Aorta (tissue), 5 donors: ENCODE measurements around the gene CUL4B. TPM values are rescaled to one million over a fixed set of nuclear protein-coding genes. Genes with fewer than 3 reads are reported as not detected.
"Not testable (repeated sequence)": the region's sequence is repeated elsewhere in the genome, so short reads cannot be mapped to it uniquely, and the experiment has no call there.

Experiments used
- ATAC-seq: fragments of 200-7000 bp; cut with Tn5 transposase; one replicate; pipeline ENCODE4 v1.9.1; 2022; ENCODE audit warnings: moderate library complexity; ENCODE audit not compliant: low FRiP score
- DNase-seq, 2 donors: peaks; one replicate each; pipeline ENCODE4 v3.0.0-alpha.2; 2020
- H3K27ac ChIP-seq, 2 donors: one replicate each; pipeline ENCODE4 v1.5.1; 2013; ENCODE audit warnings: low read length in 2 of 2, mild to moderate bottlenecking in 2 of 2, moderate library complexity in 2 of 2, control low read depth in 1 of 2, inconsistent platforms in 1 of 2, low read depth in 1 of 2
- H3K27me3 ChIP-seq, 2 donors: one replicate each; pipeline ENCODE4 v1.6.1; 2013; ENCODE audit warnings: control low read depth in 1 of 2, low read length in 1 of 2, mild to moderate bottlenecking in 1 of 2, moderate library complexity in 1 of 2; ENCODE audit not compliant: insufficient read depth in 2 of 2, control insufficient read depth in 1 of 2
- H3K36me3 ChIP-seq, 2 donors: one replicate each; pipeline ENCODE4 v1.6.1; 2013; ENCODE audit warnings: control low read depth in 1 of 2, low read length in 1 of 2, mild to moderate bottlenecking in 1 of 2; ENCODE audit not compliant: insufficient read depth in 2 of 2, control insufficient read depth in 1 of 2
- H3K4me1 ChIP-seq, 2 donors: one replicate each; pipeline ENCODE4 v1.6.1; 2013; ENCODE audit warnings: low read length in 2 of 2, control low read depth in 1 of 2, mild to moderate bottlenecking in 1 of 2, moderate library complexity in 1 of 2; ENCODE audit not compliant: insufficient read depth in 2 of 2, control insufficient read depth in 1 of 2
- H3K4me3 ChIP-seq, 2 donors: one replicate each; pipeline ENCODE4 v1.5.1; 2013; ENCODE audit warnings: low read length in 2 of 2, control low read depth in 1 of 2, mild to moderate bottlenecking in 1 of 2
- H3K9me3 ChIP-seq: one replicate; pipeline ENCODE4 v1.6.1; 2013; ENCODE audit warnings: mild to moderate bottlenecking, low read length; ENCODE audit not compliant: control insufficient read depth
- WGBS, 2 donors: extraction: QIAGEN DNeasy Blood & Tissue Kit; methylation state at CpG; one replicate each; pipeline ENCODE4 v1.1.7; 2013; 5-methylcytosine and 5-hydroxymethylcytosine counted together
- intact Hi-C, 2 donors: fragments of 100-400 bp; cut with DNase I; formaldehyde crosslinking; loops; one replicate each; pipeline versions ENCODE4 v1.14.2 to v1.15.0; 2022
- polyA plus RNA-seq, 2 donors: library from polyadenylated mRNA; stranded (reverse); fragments of 200-250 nt; gene quantifications; one replicate each; pipeline ENCODE4 v1.2.3, GENCODE V29; 2013
- total RNA-seq, 2 donors: library from RNA; stranded (reverse); fragmentation: NEBNext Ultra II Directional; extraction: Animal tissue kit (Norgen Biotek cat#: 25700); gene quantifications; one replicate each; pipeline ENCODE4 v1.2.1, GENCODE V29; 2021
- donor health status: healthy with polysubstance abuse.
- donor health status: Bipolar disorder and iron deficiency.
- donor health status: DM: no; HTN: no; CAD: no.
- donor health status: DM: no; HTN: no; CAD: no.
- donor health status: DM: yes; HTN: yes; CAD: no.

Gene CUL4B
- total and polyA plus RNA-seq, 4 donors, result 22.4 to 53.5 (median 47.8) TPM

GRCh38 chrX:120504569-120504968 lies 56.2 kb downstream of the CUL4B start:
- Histone ChIP-seq H3K4me3 (no peak overlapping the region), H3K4me1 (no peaks in the 10 kb centered on the region), H3K36me3 (no peaks in the 10 kb centered on the region), H3K27ac (no peak overlapping the region), H3K9me3 (no peaks in the 10 kb centered on the region), H3K27me3 (no peaks in the 10 kb centered on the region)
- DNase-seq (no peak), ATAC-seq (no peak)
- intact Hi-C loops, result no loop called here
- WGBS, 2 donors, result 48 to 89% methylated on average over 1 of the region's 1 CpG

GRCh38 chrX:120499301-120500072 lies 61.3 kb downstream of the CUL4B start:
- H3K4me3 ChIP-seq, result no peak overlapping the region
- H3K27ac ChIP-seq, result no peak overlapping the region
- no peaks in the 10 kb centered on the region for H3K4me1 ChIP-seq
- no peak for ATAC-seq
- H3K27me3 ChIP-seq, result no peaks in the 10 kb centered on the region
- 56 to 65% methylated on average over 4 of the region's 4 CpGs for WGBS, 2 donors
- H3K9me3 ChIP-seq, result no peaks in the 10 kb centered on the region
- no peak for DNase-seq
- H3K36me3 ChIP-seq, result no peaks in the 10 kb centered on the region
- intact Hi-C loops, result no loop called here

- 94 to 100% methylated on average over 2 of the region's 2 CpGs for WGBS, 2 donors
- ATAC-seq, H3K4me3 ChIP-seq, intact Hi-C loops, H3K27me3 ChIP-seq, H3K36me3 ChIP-seq, H3K4me1 ChIP-seq, H3K27ac ChIP-seq, DNase-seq, H3K9me3 ChIP-seq: not testable (repeated sequence)
These were observed 70.6 kb downstream of the CUL4B start for GRCh38 chrX:120490119-120490518.

GRCh38 chrX:120486786-120487185 lies 74.0 kb downstream of the CUL4B start:
- Histone ChIP-seq H3K27me3 (no peaks in the 10 kb centered on the region), H3K27ac (no peak overlapping the region), H3K4me3 (no peak overlapping the region), H3K4me1 (no peaks in the 10 kb centered on the region), H3K9me3 (no peaks in the 10 kb centered on the region), H3K36me3 (no peaks in the 10 kb centered on the region)
- intact Hi-C loops, result no loop called here
- DNase-seq (no peak), ATAC-seq (no peak)
- WGBS, 2 donors, result 64 to 73% methylated on average over 9 of the region's 9 CpGs

GRCh38 chrX:120485638-120486520 lies 74.9 kb downstream of the CUL4B start:
- H3K4me1 ChIP-seq, result no peaks in the 10 kb centered on the region
- H3K36me3 ChIP-seq, result no peaks in the 10 kb centered on the region
- H3K4me3 ChIP-seq, result peak overlapping the region; percentile 12 to 37
- ATAC-seq, result peak; percentile 88
- peak overlapping the region; percentile 2 to 72 for H3K27ac ChIP-seq
- 1 to 23% methylated on average over 39 of the region's 39 CpGs for WGBS, 2 donors
- H3K27me3 ChIP-seq, result no peaks in the 10 kb centered on the region
- DNase-seq, result peak; percentile 73 to 85
- intact Hi-C loops, result no loop called here
- no peaks in the 10 kb centered on the region for H3K9me3 ChIP-seq

GRCh38 chrX:120485315-120485637 lies 75.5 kb downstream of the CUL4B start:
- Histone ChIP-seq H3K36me3 (no peaks in the 10 kb centered on the region), H3K4me3 (no peak overlapping the region), H3K27ac (no peak overlapping the region), H3K4me1 (no peaks in the 10 kb centered on the region), H3K9me3 (no peaks in the 10 kb centered on the region), H3K27me3 (no peaks in the 10 kb centered on the region)
- WGBS, 2 donors, result 69 to 74% methylated on average over 3 of the region's 3 CpGs
- DNase-seq (no peak), ATAC-seq (no peak)
- intact Hi-C loops, result no loop called here

GRCh38 chrX:120477453-120477852 lies 83.3 kb downstream of the CUL4B start:
- intact Hi-C loops, result no loop called here

DNA sequence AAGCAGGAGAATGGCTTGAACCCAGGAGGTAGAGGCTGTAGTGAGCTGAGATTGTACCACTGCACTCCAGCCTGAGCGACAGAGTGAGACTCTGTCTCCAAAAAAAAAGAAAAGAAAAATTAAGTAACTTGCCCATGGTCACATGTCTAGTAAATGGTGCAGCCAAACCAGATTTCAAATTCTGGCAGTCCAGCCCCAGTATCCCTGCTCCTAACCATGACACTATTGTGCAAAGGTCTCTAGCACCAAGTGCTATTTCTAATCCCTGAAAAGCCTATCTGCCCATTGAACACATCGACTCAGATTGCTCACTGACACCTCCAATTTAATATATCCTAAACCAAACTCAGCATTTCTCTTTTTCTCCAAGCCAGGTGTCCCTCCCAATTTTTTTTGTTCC lies 84.0 kb downstream of the CUL4B start:
- no peak for ATAC-seq
- WGBS, 2 donors, result 52 to 74% methylated on average over 2 of the region's 2 CpGs
- peaks cover 0 to 2% of the 10 kb centered on the region in 2 donors for H3K27me3 ChIP-seq

More at GRCh38 chrX:120477453-120477852, 83.3 kb downstream of the CUL4B start:
- ATAC-seq, result no peak
- 77 to 81% methylated on average over 3 of the region's 3 CpGs for WGBS, 2 donors
- peaks cover 0 to 2% of the 10 kb centered on the region in 2 donors for H3K27me3 ChIP-seq
- no peaks in the 10 kb centered on the region for H3K9me3 ChIP-seq
- no peak overlapping the region for H3K27ac ChIP-seq
- H3K4me3 ChIP-seq, result no peak overlapping the region
- H3K36me3 ChIP-seq, result no peaks in the 10 kb centered on the region
- no peaks in the 10 kb centered on the region for H3K4me1 ChIP-seq
- DNase-seq, result no peak

More for the DNA sequence above, 84.0 kb downstream of the CUL4B start:
- H3K4me3 ChIP-seq, result no peak overlapping the region
- H3K36me3 ChIP-seq, result no peaks in the 10 kb centered on the region
- intact Hi-C loops, result no loop called here
- H3K27ac ChIP-seq, result no peak overlapping the region
- no peaks in the 10 kb centered on the region for H3K9me3 ChIP-seq
- no peak for DNase-seq
- no peaks in the 10 kb centered on the region for H3K4me1 ChIP-seq
